Pancreas (tissue), 10 donors: ENCODE data around the gene COL19A1. TPM values are rescaled to one million over a fixed set of nuclear protein-coding genes. Genes with fewer than 3 reads are reported as not detected.
"Not testable (repeated sequence)": the region's sequence is repeated elsewhere in the genome, so short reads cannot be mapped to it uniquely, and the experiment has no call there.

Experiments used
- ATAC-seq, 4 donors: fragments of 200-7000 bp; cut with Tn5 transposase; one replicate each; pipeline versions ENCODE4 v1.8.0 to v1.9.1; 2020; ENCODE audit warnings: mild to moderate bottlenecking in 4 of 4, moderate library complexity in 4 of 4
- DNase-seq, 6 donors: peaks; one replicate each; pipeline ENCODE4 v3.0.0-alpha.2; 2020
- FAIRE-seq: peaks from 2 replicates; lab custom pipeline; 2012; peaks lifted over from hg19 to GRCh38; lab: Jason Lieb, UNC
- H3K27ac ChIP-seq, 4 donors: fragments of 200-600 bp; sonication (generic); 1 replicate in 3 of 4; 2 replicates in 1 of 4; pipeline versions ENCODE4 v1.5.0 to v1.8.0; 2020
- H3K27me3 ChIP-seq, 4 donors: fragments of 200-600 bp; one replicate each; pipeline ENCODE4 v1.8.0; 2021
- H3K36me3 ChIP-seq, 3 donors: fragments of 200-600 bp; sonication (generic) in 1 of 3; one replicate each; pipeline versions ENCODE4 v1.5.0 to v1.8.0; 2020 to 2021
- H3K4me1 ChIP-seq, 3 donors: fragments of 200-600 bp; one replicate each; pipeline ENCODE4 v1.8.0; 2021
- H3K4me3 ChIP-seq, 4 donors: fragments of 200-600 bp; sonication (generic) in 2 of 4; one replicate each; pipeline versions ENCODE4 v1.5.0 to v1.8.0; 2020 to 2021
- H3K9me3 ChIP-seq, 4 donors: fragments of 200-600 bp; one replicate each; pipeline ENCODE4 v1.8.0; 2021
- WGBS, 2 donors: extraction: QIAGEN DNeasy Blood & Tissue Kit; methylation state at CpG; one replicate each; pipeline ENCODE4 v1.1.7; 2013; 5-methylcytosine and 5-hydroxymethylcytosine counted together
- intact Hi-C, 3 donors: fragments of 100-400 bp; cut with DNase I; formaldehyde crosslinking; loops; one replicate each; pipeline versions ENCODE4 v1.11.1 to v1.14.2; 2022
- polyA plus RNA-seq, 2 donors: library from polyadenylated mRNA; stranded (reverse); fragments of 200-250 nt; gene quantifications; one replicate each; pipeline ENCODE4 v1.2.3, GENCODE V29; 2013
- total RNA-seq, 6 donors: library from RNA; stranded (reverse); fragmentation: NEBNext Ultra II Directional in 4 of 6; extraction: Animal tissue kit (Norgen Biotek cat#: 25700) in 4 of 6; gene quantifications; one replicate each; pipeline versions ENCODE4 v1.2.1 to v1.2.4, GENCODE V29; 2021 to 2023
- TF ChIP-seq, protein P1 (sequence below), 4 donors: fragments of 200-600 bp; sonication (generic) in 3 of 4; IDR thresholded peaks; one replicate each; pipeline versions ENCODE4 v1.5.0 to v1.8.0; 2021; ENCODE audit warnings: antibody characterized with exemption in 4 of 4
- donor health status: healthy with polysubstance abuse.
- donor health status: DM: no; HTN: no; CAD: no; lungs with moderate emphysema.
- donor health status: DM: no; HTN: no; CAD: no.
- donor health status: control.
- donor health status: control.
- donor health status: Bipolar disorder and iron deficiency.
- donor health status: DM: yes; HTN: yes; CAD: no.
- donor health status: DM: no; HTN: no; CAD: no.
- donor health status: DM: no; HTN: no; CAD: no.
- donor health status: DM: yes; HTN: yes; CAD: no.

COL19A1 gene
- total and polyA plus RNA-seq, 8 donors = 0.04 to 0.86 (median 0.37) TPM

DNA sequence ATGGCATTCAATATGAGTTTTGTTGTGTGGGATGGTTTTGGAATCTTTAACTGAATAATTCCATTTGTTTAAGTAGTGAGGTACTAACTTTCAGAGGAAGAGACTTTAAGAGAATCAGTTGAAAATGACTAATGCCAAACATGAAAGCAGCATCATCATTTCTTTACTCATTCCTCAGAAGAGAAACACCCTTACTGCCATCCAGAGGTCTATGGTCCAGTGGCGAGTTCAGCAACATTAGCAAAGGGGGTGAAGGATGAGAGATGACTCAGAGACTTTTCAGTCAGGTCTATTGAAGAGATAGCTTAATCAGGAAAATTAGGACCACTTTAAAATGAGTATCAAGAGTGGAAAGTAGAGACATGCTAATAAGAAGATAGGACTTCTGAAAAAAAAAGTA is 118.8 kb downstream of the COL19A1 start:
- no peaks in the 10 kb centered on the region for H3K9me3 ChIP-seq
- H3K27me3 ChIP-seq = no peaks in the 10 kb centered on the region
- ATAC-seq = no peak
- H3K27ac ChIP-seq = no peak overlapping the region
- no peaks in the 10 kb centered on the region for H3K4me1 ChIP-seq
- intact Hi-C loops = no loop called here
- TF ChIP-seq, protein P1, sequence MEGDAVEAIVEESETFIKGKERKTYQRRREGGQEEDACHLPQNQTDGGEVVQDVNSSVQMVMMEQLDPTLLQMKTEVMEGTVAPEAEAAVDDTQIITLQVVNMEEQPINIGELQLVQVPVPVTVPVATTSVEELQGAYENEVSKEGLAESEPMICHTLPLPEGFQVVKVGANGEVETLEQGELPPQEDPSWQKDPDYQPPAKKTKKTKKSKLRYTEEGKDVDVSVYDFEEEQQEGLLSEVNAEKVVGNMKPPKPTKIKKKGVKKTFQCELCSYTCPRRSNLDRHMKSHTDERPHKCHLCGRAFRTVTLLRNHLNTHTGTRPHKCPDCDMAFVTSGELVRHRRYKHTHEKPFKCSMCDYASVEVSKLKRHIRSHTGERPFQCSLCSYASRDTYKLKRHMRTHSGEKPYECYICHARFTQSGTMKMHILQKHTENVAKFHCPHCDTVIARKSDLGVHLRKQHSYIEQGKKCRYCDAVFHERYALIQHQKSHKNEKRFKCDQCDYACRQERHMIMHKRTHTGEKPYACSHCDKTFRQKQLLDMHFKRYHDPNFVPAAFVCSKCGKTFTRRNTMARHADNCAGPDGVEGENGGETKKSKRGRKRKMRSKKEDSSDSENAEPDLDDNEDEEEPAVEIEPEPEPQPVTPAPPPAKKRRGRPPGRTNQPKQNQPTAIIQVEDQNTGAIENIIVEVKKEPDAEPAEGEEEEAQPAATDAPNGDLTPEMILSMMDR (IDR thresholded peaks at IDR 0.05) = no peak
- WGBS, 2 donors = 93 to 97% methylated on average over 1 of the region's 1 CpG
- no peaks in the 10 kb centered on the region for H3K36me3 ChIP-seq
- FAIRE-seq = no peak
- no peak overlapping the region for H3K4me3 ChIP-seq
- no peak for DNase-seq

DNA sequence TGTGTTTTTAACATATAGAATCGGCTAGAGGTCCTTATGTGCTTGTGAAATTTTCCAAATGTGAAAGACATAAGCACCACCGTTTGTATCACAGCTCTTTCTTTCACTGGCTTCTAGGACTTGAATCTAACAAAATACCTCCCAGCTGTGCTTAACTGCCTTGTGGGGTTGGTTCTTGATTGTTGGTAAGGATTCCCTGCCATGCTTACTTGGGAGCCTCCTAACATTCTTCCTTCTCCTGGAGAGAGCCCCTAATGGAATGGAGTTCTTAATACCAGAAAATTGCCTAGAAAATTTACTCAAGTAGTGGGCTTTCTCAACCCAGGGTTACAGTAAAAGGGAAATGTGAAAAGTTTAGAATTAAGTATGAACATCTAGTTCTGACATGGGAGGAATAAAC is 121.2 kb downstream of the COL19A1 start:
- Histone ChIP-seq H3K4me3 (no peak overlapping the region), H3K36me3 (no peaks in the 10 kb centered on the region), H3K27me3 (no peaks in the 10 kb centered on the region), H3K9me3 (no peaks in the 10 kb centered on the region), H3K27ac (no peak overlapping the region), H3K4me1 (no peaks in the 10 kb centered on the region)
- intact Hi-C loops = no loop called here
- DNase-seq (no peak), ATAC-seq (no peak), FAIRE-seq (no peak)
- 65 to 68% methylated on average over 2 of the region's 2 CpGs for WGBS, 2 donors
- TF ChIP-seq, protein P1 (IDR thresholded peaks at IDR 0.05) = no peak

DNA sequence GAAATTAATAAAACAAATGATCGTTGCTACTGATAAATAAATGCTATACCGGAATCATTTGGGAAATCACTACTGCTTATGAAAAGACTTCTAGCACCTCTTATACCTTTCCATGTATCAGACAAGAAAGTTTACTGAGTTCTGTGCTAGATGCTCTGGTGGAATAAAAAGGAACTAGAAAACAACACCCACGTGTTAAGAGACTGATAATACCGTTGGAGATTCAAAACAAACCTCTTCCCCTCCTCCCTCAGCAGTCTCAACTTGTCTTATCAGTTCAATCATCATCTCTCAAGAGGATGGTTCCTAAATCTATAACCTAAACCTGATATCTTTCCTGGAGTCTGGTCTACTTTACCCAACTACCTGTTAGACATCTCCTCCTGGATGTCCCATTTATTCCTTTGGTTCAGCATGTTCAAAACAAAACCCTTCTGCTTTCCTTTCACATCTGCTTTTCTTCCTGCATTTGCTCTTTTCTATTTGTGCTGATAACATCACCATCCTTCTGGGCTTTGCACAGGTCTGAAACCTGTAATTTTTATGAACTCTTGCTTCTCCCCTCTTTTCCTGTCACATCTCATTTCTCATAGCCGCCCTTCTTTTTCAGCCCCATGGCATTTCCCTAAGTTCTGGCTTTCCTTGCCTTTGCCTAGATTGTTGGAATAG is 122.2 kb downstream of the COL19A1 start:
- Histone ChIP-seq H3K4me3 (no peak overlapping the region), H3K27me3 (no peaks in the 10 kb centered on the region), H3K9me3 (no peaks in the 10 kb centered on the region), H3K27ac (no peak overlapping the region), H3K36me3 (no peaks in the 10 kb centered on the region), H3K4me1 (no peaks in the 10 kb centered on the region)
- no peak for DNase-seq
- ATAC-seq = no peak
- TF ChIP-seq, protein P1 (IDR thresholded peaks at IDR 0.05) = no peak
- WGBS, 2 donors = 66 to 71% methylated on average over 5 of the region's 5 CpGs
- FAIRE-seq = no peak
- intact Hi-C loops = no loop called here

DNA sequence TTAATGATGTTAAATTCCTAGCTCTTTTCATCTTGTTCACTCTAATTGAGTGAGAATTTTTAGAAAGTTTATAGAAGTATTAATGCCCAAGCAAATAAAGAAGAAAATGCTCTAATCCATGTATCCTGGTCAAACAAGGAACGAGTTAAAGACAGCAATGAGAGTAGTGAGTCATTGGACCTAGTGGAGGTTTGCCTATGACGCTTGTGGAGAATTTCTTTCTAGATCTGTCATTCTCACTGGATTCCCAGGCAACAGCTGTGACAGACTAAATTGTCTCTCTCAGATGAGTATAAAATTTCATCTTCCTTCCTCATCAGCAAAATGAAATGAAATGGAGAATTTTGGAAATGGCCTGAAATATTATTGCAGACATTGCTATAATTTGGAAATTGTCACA is 127.9 kb downstream of the COL19A1 start:
- WGBS, 2 donors = 71 to 72% methylated on average over 2 of the region's 2 CpGs
- H3K4me3 ChIP-seq = no peak overlapping the region
- intact Hi-C loops = no loop called here
- TF ChIP-seq, protein P1 (IDR thresholded peaks at IDR 0.05) = no peak
- H3K27ac ChIP-seq = no peak overlapping the region
- H3K4me1 ChIP-seq = no peaks in the 10 kb centered on the region
- H3K27me3 ChIP-seq = no peaks in the 10 kb centered on the region
- FAIRE-seq = no peak
- no peak for DNase-seq
- no peak for ATAC-seq
- H3K9me3 ChIP-seq = no peaks in the 10 kb centered on the region
- no peaks in the 10 kb centered on the region for H3K36me3 ChIP-seq

DNA sequence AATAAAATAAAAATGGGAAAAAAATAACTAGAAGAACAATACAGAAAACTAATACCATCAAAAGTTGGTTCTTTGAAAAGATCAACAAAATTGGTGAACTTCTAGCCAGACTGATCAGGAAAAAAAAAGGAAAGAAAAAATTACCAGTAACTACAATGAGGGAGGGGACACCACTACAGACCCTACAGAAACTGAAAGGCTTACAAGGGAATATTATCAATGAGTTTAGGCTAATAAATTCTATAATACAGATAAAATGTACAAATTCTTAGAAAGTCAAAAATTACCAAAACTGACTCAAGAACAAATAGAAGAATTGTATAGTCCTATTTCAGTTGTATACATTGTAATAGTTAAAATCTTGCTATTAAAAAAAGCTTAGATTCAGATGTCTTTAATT is 141.8 kb downstream of the COL19A1 start:
- TF ChIP-seq, protein P1 (IDR thresholded peaks at IDR 0.05) = no peak
- H3K27me3 ChIP-seq = no peaks in the 10 kb centered on the region
- peak; percentile 61 for FAIRE-seq
- no peak for ATAC-seq
- no peak overlapping the region for H3K4me3 ChIP-seq
- H3K36me3 ChIP-seq = no peaks in the 10 kb centered on the region
- H3K9me3 ChIP-seq = no peaks in the 10 kb centered on the region
- no peak for DNase-seq
- intact Hi-C loops = no loop called here
- H3K4me1 ChIP-seq = no peaks in the 10 kb centered on the region
- H3K27ac ChIP-seq = no peak overlapping the region

DNA sequence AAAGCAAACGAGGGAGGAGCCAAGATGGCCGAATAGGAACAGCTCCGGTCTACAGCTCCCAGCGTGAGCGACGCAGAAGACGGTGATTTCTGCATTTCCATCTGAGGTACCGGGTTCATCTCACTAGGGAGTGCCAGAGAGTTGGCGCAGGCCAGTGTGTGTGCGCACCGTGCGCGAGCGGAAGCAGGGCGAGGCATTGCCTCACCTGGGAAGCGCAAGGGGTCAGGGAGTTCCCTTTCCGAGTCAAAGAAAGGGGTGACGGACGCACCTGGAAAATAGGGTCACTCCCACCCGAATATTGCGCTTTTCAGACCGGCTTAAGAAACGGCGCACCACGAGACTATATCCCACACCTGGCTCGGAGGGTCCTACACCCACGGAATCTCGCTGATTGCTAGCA is 144.0 kb downstream of the COL19A1 start:
- WGBS, 2 donors = 87 to 93% methylated on average over 26 to 28 of the region's 28 CpGs
- DNase-seq, H3K4me1 ChIP-seq, H3K27ac ChIP-seq, H3K36me3 ChIP-seq, H3K27me3 ChIP-seq, ATAC-seq, H3K9me3 ChIP-seq, intact Hi-C loops, FAIRE-seq, H3K4me3 ChIP-seq: not testable (repeated sequence)

DNA sequence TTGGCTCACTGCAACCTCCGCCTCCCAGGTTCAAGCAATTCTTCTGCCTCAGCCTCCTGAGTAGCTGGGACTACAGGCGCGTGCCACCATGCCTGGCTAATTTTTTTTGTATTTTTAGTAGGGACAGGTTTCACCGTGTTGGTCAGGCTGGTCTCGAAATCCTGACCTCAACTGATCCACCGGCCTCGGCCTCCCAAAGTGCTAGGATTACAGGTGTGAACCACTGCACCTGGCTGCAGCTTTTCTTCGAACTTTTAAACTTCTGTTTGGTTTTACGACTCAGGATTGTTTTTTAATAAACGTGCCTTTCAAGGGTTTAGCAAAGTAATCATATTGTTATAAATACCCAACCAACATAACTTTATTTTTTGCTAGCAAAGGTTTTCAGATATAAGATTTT is 156.8 kb downstream of the COL19A1 start:
- H3K36me3 ChIP-seq, intact Hi-C loops, FAIRE-seq, H3K9me3 ChIP-seq, ATAC-seq, H3K4me1 ChIP-seq, DNase-seq, H3K27me3 ChIP-seq, H3K4me3 ChIP-seq, H3K27ac ChIP-seq: not testable (repeated sequence)
- WGBS, 2 donors = 87 to 91% methylated on average over 10 of the region's 10 CpGs
